Hematopoietic multipotent progenitor cell treated with erythropoietin and hydrocortisone succinate and interleukin-3 and kit ligand, for 8 days (in vitro differentiated cells): ENCODE data around the gene BCL11B.
A peak's percentile ranks its signal among the peaks of the same experiment; 100 is the strongest.

Experiments used
- DNase-seq: peaks from one replicate; pipeline ENCODE4 v3.0.0-alpha.2; 2015

The BCL11B gene

GRCh38 chr14:99155173-99156089 lies 116.6 kb downstream of the BCL11B start:
- no peak for DNase-seq

GRCh38 chr14:99150236-99150635 lies 121.8 kb downstream of the BCL11B start:
- DNase-seq = no peak

- DNase-seq = no peak
These were observed 123.0 kb downstream of the BCL11B start for GRCh38 chr14:99148861-99149610.

- no peak for DNase-seq
These were observed 123.9 kb downstream of the BCL11B start for GRCh38 chr14:99148131-99148530.

GRCh38 chr14:99147366-99147740 lies 124.6 kb downstream of the BCL11B start:
- DNase-seq = no peak

GRCh38 chr14:99146616-99147365 lies 125.2 kb downstream of the BCL11B start:
- no peak for DNase-seq

GRCh38 chr14:99145307-99145706 lies 126.7 kb downstream of the BCL11B start:
- no peak for DNase-seq

- no peak for DNase-seq
These were observed 128.2 kb downstream of the BCL11B start for GRCh38 chr14:99143793-99144192.

- DNase-seq = no peak
These were observed 128.9 kb downstream of the BCL11B start for GRCh38 chr14:99143126-99143525.

- DNase-seq = no peak
These were observed 130.8 kb downstream of the BCL11B start for GRCh38 chr14:99141236-99141635.

- no peak for DNase-seq
These were observed 132.8 kb downstream of the BCL11B start for GRCh38 chr14:99138999-99139865.

GRCh38 chr14:99137913-99138571 lies 134.0 kb downstream of the BCL11B start:
- peak; percentile 1 for DNase-seq

- DNase-seq = no peak
These were observed 134.8 kb downstream of the BCL11B start for GRCh38 chr14:99137001-99137700.

- no peak for DNase-seq
These were observed 135.6 kb downstream of the BCL11B start for GRCh38 chr14:99136401-99136800.

- DNase-seq = no peak
These were observed 136.0 kb downstream of the BCL11B start for GRCh38 chr14:99136047-99136400.

- no peak for DNase-seq
These were observed 137.4 kb downstream of the BCL11B start for GRCh38 chr14:99134516-99135046.

- no peak for DNase-seq
These were observed 138.1 kb downstream of the BCL11B start for GRCh38 chr14:99133636-99134515.

- no peak for DNase-seq
These were observed 139.0 kb downstream of the BCL11B start for GRCh38 chr14:99132821-99133635.
